HCT116 (cell line): ENCODE data around the gene OR10H5. TPM values are rescaled to one million over a fixed set of nuclear protein-coding genes. Genes with fewer than 3 reads are reported as not detected.

Source experiments
- ATAC-seq: fragments of 200-7000 bp; cut with Tn5 transposase; 2 replicates; pipeline ENCODE4 v1.9.1; 2020; ENCODE audit warnings: mild to moderate bottlenecking, moderate library complexity
- BruUV-seq: library from RNA; stranded (reverse); fragments of 400-500 nt; replicated peaks from 2 replicates; lab custom pipeline; 2021; lab: Mats Ljungman, UMichigan
- CTCF ChIA-PET: fragments of 300-600 bp; sonication (Branson Sonifier 250); formaldehyde crosslinking; loops from one replicate; lab custom pipeline; 2021; ENCODE audit warnings: antibody characterized with exemption; lab: Charles Lee
- POLR2A ChIA-PET: fragments of 300-600, 350-600 bp; sonication (Branson Sonifier 250); formaldehyde crosslinking; loops from one replicate; lab custom pipeline; 2021; ENCODE audit warnings: antibody characterized with exemption; lab: Charles Lee
- RAD21 ChIA-PET, 2 experiments: fragments of 300-600 bp; sonication (Branson Sonifier 250); formaldehyde crosslinking; loops; one replicate each; lab custom pipeline; 2023; ENCODE audit warnings: low total read pairs in 2 of 2; ENCODE audit not compliant: uncharacterized antibody in 2 of 2, unreplicated experiment in 2 of 2, low non-redundant PET in 1 of 2; lab: Charles Lee
- DNase-seq: peaks from one replicate; pipeline ENCODE4 v3.0.0-alpha.2; 2010; ENCODE audit warnings: low read depth, low spot score
- H2AFZ ChIP-seq: fragments of 200-600 bp; shearing (Covaris generic), sonication (generic); 2 replicates; pipeline ENCODE4 v1.6.1; 2017; ENCODE audit warnings: low read depth, mixed run types, mixed read lengths, antibody characterized with exemption, low read length; ENCODE audit not compliant: poor library complexity, severe bottlenecking
- H3K27ac ChIP-seq: 2 replicates; pipeline ENCODE4 v1.5.1; 2012; ENCODE audit warnings: low read depth, low read length
- H3K27me3 ChIP-seq: fragments of 200-600 bp; sonication (generic); 2 replicates; pipeline ENCODE4 v1.6.1; 2016; ENCODE audit warnings: mixed run types, low read length, mixed read lengths; ENCODE audit not compliant: insufficient read depth
- H3K36me3 ChIP-seq, 2 experiments: fragments of 200-500 bp in 1 of 2; fragments of 200-600 bp in 1 of 2; sonication (Bioruptor generic) in 1 of 2; sonication (generic) in 1 of 2; 2 replicates each; pipeline versions ENCODE4 v1.5.1 to v1.6.1; 2014 to 2016; ENCODE audit warnings: low read length in 2 of 2, inconsistent platforms in 1 of 2, mixed read lengths in 1 of 2, mixed run types in 1 of 2; ENCODE audit not compliant: insufficient read depth in 2 of 2, control insufficient read depth in 1 of 2
- H3K4me1 ChIP-seq, 2 experiments: fragments of 200-600 bp in 1 of 2; sonication (generic) in 1 of 2; 2 replicates each; pipeline versions ENCODE4 v1.5.1 to v1.6.1; 2012 to 2017; ENCODE audit warnings: low read length in 2 of 2, inconsistent platforms in 1 of 2, mild to moderate bottlenecking in 1 of 2, mixed read lengths in 1 of 2, mixed run types in 1 of 2, moderate library complexity in 1 of 2; ENCODE audit not compliant: insufficient read depth in 2 of 2, control insufficient read depth in 1 of 2
- H3K4me2 ChIP-seq: fragments of 200-600 bp; sonication (generic); 2 replicates; pipeline ENCODE4 v1.6.1; 2017; ENCODE audit warnings: mixed run types, low read length, mixed read lengths
- H3K4me3 ChIP-seq, 2 experiments: fragments of 200-600 bp in 1 of 2; sonication (generic) in 1 of 2; replicated peaks in 1 of 2; 2 replicates each; pipeline ENCODE4 v1.5.1; 2011 to 2016; ENCODE audit warnings: low read length in 2 of 2, control low read depth in 1 of 2, low read depth in 1 of 2, mild to moderate bottlenecking in 1 of 2, mixed read lengths in 1 of 2, mixed run types in 1 of 2
- H3K79me2 ChIP-seq: fragments of 200-600 bp; sonication (generic); 2 replicates; pipeline ENCODE4 v1.6.1; 2017; ENCODE audit warnings: mild to moderate bottlenecking, mixed run types, low read length, moderate library complexity, mixed read lengths; ENCODE audit not compliant: insufficient read depth
- H3K9ac ChIP-seq: fragments of 200-600 bp; sonication (generic); 2 replicates; pipeline ENCODE4 v1.6.1; 2016; ENCODE audit warnings: low read length, mixed read lengths
- H3K9me2 ChIP-seq: fragments of 200-600 bp; sonication (generic), shearing (Covaris generic); 2 replicates; pipeline ENCODE4 v1.6.1; 2017; ENCODE audit warnings: mixed run types, mild to moderate bottlenecking, moderate library complexity; ENCODE audit not compliant: insufficient read depth
- H3K9me3 ChIP-seq, 2 experiments: fragments of 200-500 bp in 1 of 2; fragments of 200-600 bp in 1 of 2; sonication (Bioruptor generic) in 1 of 2; sonication (generic) in 1 of 2; 2 replicates each; pipeline ENCODE4 v1.6.1; 2014 to 2017; ENCODE audit warnings: low read length in 2 of 2, mixed read lengths in 2 of 2, inconsistent platforms in 1 of 2, low read depth in 1 of 2, mild to moderate bottlenecking in 1 of 2, mixed run types in 1 of 2, moderate library complexity in 1 of 2; ENCODE audit not compliant: control insufficient read depth in 1 of 2, insufficient read depth in 1 of 2
- H4K20me1 ChIP-seq: fragments of 200-600 bp; sonication (generic), shearing (Covaris generic); 2 replicates; pipeline ENCODE4 v1.6.1; 2017; ENCODE audit warnings: mixed run types, mild to moderate bottlenecking, moderate library complexity; ENCODE audit not compliant: insufficient read depth
- CTCF ChIP-seq, 3 experiments: fragments of 200-600 bp in 1 of 3; sonication (generic) in 1 of 3; IDR thresholded peaks in 2 of 3; conservative IDR thresholded peaks in 1 of 3; 2 replicates each; pipeline ENCODE4 v1.5.1; 2012 to 2017; ENCODE audit warnings: low read depth in 2 of 3, low read length in 2 of 3, antibody characterized with exemption in 1 of 3, borderline replicate concordance in 1 of 3, control low read depth in 1 of 3, mild to moderate bottlenecking in 1 of 3, mixed read lengths in 1 of 3, mixed run types in 1 of 3, moderate library complexity in 1 of 3; ENCODE audit not compliant: insufficient read depth in 1 of 3
- RAD21 ChIP-seq: IDR thresholded peaks from 2 replicates; pipeline ENCODE4 v1.6.1; 2012; ENCODE audit warnings: low read depth, mild to moderate bottlenecking
- REST ChIP-seq: IDR thresholded peaks from 2 replicates; pipeline ENCODE4 v1.6.1; 2012; ENCODE audit warnings: low read depth
- SIN3A ChIP-seq: IDR thresholded peaks from 2 replicates; pipeline ENCODE4 v1.6.1; 2012; ENCODE audit warnings: low read depth
- SP1 ChIP-seq: IDR thresholded peaks from 2 replicates; pipeline ENCODE4 v1.6.1; 2012; ENCODE audit warnings: low read depth
- intact Hi-C: fragments of 100-400 bp; cut with micrococcal nuclease; formaldehyde crosslinking; loops from 2 replicates; pipeline ENCODE4 v1.10.0; 2022
- total RNA-seq: library from RNA; stranded (reverse); gene quantifications from one replicate; pipeline ENCODE4 v1.2.1, GENCODE V29; 2021; ENCODE audit not compliant: unreplicated experiment

The OR10H5 gene
- total RNA-seq, 1 experiment from 2014 or later = not detected

- H3K36me3 ChIP-seq = no peaks in the 10 kb centered on the region
- H3K27me3 ChIP-seq = peaks cover 20% of the 10 kb centered on the region
- DNase-seq = peak; percentile 12
- TF ChIP-seq SIN3A (no peak), CTCF (IDR thresholded peaks at IDR 0.05 in 2 of 3, conservative IDR thresholded peaks at IDR 0.05 in 1 of 3; ENCODE audit: borderline replicate concordance in 1 of 3, insufficient read depth in 1 of 3, low read depth in 2 of 3, low read length in 2 of 3) (peak; percentile 52 to 71 (median 69); a peak in 5 of 6 replicates), REST (peak; percentile 4; the same call in 1 of the 2 replicates), SP1 (no peak), RAD21 (peak; percentile 70)
- no peaks in the 10 kb centered on the region for H3K9me3 ChIP-seq
- peak; percentile 78 for ATAC-seq
- BruUV-seq = no TSS peak
- no peaks in the 10 kb centered on the region for H4K20me1 ChIP-seq
- intact Hi-C loops = loop anchor here (1.0 to 5.0 kb wide), 2 partner anchors 131 to 178 kb away; no protein-coding TSS in a partner anchor
- no peak overlapping the region for H3K4me2 ChIP-seq
- RAD21 ChIA-PET = no interaction called here
- no peak overlapping the region for H2AFZ ChIP-seq
- no peak overlapping the region for H3K9ac ChIP-seq
- POLR2A ChIA-PET = no interaction called here
- H3K4me3 ChIP-seq = no peak overlapping the region
- CTCF ChIA-PET = no interaction called here
- H3K27ac ChIP-seq = no peak overlapping the region
- no peaks in the 10 kb centered on the region for H3K4me1 ChIP-seq
- no peaks in the 10 kb centered on the region for H3K79me2 ChIP-seq
- H3K9me2 ChIP-seq = no peaks in the 10 kb centered on the region
Measured at GRCh38 chr19:15759962-15760565, 27.4 kb upstream of the OR10H5 start.
